Stimulated activated CD8-positive, alpha-beta memory T cell treated with anti-CD3 and anti-CD28 coated beads, Interleukin-15, amount 100 ng/mL, for 24 hours (primary cell): ENCODE data around the gene TYRP1.

Experiments
- DNase-seq: peaks from one replicate; pipeline ENCODE4 v3.0.0-alpha.2; 2020; ENCODE audit warnings: low read depth

The TYRP1 gene

DNA sequence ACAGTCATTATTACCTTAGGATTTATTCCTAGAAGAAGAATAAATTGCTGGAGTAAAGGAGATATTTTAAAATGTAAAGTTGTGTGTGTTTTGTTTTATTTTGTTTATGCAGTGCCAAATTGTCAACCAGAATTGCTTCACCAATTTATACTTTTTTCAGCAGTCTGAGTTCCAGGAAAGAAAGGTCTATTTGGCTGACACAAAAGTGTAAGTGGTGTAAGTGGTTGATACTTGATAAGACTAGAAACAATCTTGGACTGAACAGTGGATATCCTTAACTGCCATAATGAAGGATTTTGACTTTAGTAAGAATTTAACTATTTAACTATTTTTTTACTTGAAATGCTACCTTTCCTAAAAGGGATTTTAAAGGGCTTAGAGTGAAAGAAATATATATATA lies 37.7 kb downstream of the TYRP1 start:
- DNase-seq, result no peak

DNA sequence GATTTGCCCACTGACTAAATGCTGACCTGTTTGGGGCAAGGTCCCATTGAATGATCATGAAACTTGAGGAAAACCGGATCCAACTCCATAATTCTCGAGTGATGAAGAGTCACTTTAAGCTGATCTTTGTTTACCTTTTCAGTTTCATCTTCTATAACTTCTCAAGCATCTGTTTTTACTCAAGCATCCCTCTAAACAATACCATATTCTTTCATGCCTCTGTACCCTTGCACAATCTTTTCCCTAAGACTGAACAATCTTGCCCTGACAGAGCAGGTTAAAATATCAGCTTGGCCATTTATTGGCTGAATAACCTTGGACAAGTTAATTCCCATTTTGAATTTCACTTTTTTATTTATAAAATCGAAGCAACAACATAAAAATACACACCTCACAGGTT lies 39.8 kb downstream of the TYRP1 start:
- DNase-seq, result no peak

DNA sequence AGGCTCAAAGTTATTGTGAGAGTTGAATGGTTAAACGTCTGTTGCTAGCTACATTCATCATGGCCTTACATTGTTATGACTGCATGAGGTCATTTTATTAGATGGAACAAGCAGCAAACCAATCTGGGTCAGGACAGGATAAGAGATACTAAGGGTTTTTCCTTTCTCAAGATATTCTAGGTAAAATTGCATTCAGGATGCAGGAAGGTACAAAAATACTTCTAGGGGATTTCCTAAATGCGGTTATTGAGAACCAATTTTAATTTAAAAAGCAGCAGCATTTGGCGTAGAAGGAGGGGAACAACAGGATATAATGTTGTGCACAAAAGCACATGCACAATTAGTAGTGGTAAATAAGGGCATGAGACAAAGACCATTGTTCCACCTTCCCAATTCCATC lies 42.5 kb downstream of the TYRP1 start:
- no peak for DNase-seq

DNA sequence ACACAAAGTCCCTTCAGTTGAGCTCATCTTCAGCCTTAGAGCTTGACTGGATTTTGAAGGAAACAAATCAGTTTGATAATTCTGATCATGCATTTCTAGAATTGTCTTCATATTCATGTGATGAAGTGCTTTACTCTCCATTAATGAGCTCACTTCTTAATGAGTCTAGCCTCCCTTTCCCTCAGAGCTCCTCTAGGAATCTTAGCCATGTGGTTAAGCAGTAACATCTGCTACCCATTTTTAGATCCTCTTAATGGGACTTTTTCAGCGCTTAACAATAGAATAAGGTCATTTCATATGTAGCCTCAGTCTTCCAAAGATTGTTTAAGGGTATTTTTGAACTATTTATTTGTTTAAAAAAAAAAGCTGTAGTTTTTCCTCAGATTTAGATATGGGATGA lies 44.7 kb downstream of the TYRP1 start:
- no peak for DNase-seq

DNA sequence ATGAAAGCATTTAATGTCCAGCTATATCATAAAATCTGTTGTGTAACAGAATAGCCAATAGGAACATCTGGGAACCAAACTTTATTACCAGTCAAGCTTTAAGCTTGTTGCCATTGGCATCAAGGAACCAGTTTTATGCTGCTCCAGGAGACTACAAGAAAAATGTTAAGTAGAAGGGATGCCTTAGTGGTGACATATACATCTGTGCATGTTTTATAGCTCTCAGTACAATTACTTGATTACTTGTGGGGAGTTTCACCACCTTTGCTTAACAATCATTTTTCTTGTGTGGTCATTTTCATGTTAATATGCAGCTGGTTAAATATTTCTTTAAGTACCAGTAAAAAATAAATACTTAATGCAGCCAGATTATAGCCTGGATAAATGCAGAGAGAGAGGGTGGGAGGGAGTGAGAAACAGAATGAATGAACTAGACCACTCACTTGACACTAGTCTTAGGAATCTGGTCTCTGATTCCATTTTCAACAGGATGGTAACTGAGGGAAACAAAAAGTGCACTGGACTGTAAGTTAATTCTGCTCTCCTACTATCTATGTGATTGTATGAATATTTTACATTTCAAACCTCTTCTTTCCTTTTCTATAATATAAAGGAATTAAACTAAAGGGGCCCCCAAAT lies 45.9 kb downstream of the TYRP1 start:
- no peak for DNase-seq

DNA sequence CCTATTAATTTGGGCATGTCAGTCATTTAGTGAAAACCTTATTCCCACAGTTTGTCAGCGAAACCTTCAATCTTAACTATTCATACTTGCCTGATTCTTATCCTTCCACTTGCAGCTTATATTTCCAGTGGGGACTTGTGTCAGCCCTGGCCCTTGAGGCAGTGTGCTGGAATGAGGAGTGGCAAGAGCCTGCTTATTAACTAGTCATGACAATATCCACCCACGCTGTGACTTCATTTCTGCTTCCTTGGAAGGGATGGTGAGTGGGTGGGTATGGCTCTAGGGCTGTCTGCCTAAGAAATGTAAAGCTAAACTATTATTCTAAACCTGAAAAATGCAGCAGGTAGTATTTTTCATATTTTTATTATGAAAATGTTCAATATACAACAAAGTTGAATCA lies 47.7 kb downstream of the TYRP1 start:
- no peak for DNase-seq

DNA sequence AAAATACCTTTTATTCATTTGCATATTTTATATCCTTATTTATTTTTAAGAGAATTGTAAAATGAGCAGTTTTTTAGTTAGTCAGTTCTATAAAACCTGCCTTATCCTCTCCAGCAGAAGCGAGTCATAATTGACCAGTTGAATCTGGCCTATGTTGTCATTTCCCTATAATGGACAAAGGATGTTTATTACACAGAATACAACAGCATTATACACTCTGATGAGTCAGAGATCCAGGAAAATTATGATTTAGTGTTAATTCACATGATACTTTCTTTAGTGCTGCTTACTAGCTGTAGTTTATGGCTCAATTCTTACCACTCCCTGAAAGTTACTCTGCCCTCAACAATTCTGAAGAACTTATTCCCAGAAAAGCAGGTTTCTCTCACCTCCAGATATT lies 54.8 kb downstream of the TYRP1 start:
- DNase-seq, result no peak

DNA sequence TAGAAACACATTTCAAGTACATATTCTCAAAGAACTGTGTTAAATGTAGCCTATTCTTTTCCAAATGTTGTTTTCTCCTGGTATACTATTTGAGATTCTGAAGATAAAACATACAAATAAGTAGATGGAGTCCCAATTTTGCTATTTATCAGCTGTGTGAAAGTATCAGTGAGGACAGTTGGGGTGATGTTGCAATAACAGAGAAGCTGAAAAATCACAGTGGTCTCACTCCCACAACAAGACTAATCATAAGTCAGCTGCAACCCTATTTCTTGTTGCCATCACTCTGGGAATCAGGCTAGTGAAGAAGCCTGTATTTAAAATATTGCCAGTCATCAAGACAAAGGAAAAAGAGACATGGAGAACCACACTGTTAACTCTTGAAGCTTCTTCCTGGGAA lies 55.8 kb downstream of the TYRP1 start:
- no peak for DNase-seq

DNA sequence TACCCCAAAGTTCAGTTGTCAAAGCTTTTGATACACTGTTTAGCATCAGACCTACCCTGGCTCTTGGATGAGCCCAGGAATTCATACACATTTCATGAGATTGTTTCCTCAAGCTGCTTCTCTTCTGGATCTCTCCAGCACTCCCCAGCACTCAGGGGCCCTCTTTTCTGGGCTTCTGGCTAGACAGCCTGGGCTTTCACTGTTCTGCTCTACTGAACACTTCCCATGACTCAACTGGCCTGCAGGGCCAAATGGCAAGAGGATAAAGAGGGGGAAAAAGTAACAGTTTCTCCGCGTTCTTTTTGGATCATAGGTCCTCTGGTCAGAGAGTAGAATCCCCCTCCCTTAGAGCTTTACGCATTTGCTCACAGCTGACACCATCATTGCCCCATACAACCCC lies 60.7 kb downstream of the TYRP1 start:
- DNase-seq, result no peak

DNA sequence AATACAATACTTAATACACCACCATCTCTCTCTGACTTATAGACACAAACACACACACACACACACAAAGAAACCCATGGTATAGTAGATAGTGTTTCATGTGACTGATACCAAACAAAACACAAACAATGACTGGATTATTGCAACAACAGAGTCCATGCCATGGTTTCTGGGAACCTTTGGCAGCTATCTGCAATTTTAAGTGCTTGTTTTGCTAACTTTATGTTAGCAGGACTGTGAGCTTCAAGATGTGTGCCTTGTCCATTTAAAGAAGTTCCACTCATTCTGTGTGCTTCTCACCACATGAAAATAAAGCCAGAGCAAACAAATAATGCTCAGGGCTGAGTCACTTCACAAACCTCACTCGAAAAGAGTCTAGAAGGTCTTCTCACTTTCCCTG lies 66.6 kb downstream of the TYRP1 start:
- no peak for DNase-seq
